ENCODE data around the gene AGAP1.

Gene AGAP1

DNA sequence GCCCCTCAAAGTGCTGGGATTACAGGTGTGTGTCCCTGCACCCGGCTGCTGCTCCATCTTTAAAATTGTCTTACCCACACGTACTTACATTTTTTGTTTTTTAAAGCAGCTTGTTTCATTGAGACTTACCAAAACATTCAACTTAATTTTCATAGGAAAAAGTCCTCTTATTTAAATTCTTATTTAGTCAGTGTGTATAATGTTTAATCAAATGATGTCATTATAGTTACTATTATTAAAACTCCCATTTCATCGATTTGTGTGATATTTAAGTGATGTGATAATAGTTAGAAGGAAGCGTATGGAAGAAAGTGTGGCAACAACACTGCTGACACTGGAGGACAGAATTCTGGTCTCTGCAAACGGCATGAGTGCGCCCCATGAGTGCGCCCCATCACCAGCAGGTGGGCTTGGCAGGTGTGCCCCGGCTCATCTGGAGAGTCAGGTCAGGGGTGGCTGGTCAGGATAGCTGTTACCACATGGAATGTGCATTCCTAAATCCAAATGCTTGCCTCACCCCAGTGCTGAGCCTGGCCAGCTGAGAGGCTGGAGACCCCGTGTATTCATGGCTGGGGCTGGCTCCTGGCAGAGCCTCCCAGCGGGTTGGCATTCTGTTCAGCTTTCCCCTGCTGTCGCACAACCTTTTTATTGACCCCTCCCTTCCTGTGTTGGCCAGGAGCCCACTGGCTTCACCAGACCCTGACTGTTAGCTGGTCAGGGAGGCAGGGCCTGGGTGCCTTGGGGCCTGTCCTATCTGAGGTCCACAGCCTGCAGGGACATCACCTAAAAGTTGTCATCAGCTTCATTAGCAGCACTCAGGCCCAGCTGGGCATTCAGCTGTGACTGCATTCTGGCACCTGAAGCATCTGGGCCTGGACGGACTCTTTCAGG lies 79.7 kb downstream of the AGAP1 start:
- peak; percentile 7 for DNase-seq

DNA sequence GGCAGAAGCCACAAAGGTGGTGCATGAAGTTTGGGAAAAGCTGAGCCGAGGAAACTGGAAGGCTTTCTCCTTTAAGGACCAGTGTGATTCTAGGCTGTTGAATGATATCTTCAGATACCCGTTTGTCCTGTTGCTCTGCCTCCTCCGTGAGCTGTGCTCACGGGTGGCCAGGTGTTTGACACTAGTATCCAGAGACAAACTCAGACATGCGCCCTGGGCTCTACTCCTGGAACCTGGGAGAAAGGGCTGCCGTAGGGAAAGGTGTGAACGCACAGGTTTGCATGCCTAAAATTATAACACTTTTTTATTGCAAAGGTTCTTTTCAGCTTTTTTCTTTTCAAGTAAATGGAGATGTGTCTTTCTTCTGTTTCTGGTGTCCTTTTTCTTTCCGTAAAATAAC lies 81.6 kb downstream of the AGAP1 start:
- DNase-seq: no peak

- no peak for DNase-seq
Observed at GRCh38 chr2:235575904-235576303, 82.1 kb downstream of the AGAP1 start.

- no peak for DNase-seq
Observed at GRCh38 chr2:235576337-235576910, 82.6 kb downstream of the AGAP1 start.

- no peak for DNase-seq
Observed at GRCh38 chr2:235577404-235578330, 83.8 kb downstream of the AGAP1 start.

- DNase-seq: no peak
Observed at GRCh38 chr2:235579128-235579527, 85.3 kb downstream of the AGAP1 start.

GRCh38 chr2:235580426-235581157 lies 86.7 kb downstream of the AGAP1 start:
- DNase-seq: no peak

GRCh38 chr2:235582081-235582686 lies 88.3 kb downstream of the AGAP1 start:
- no peak for DNase-seq

- no peak for DNase-seq
Observed at GRCh38 chr2:235582729-235583128, 88.9 kb downstream of the AGAP1 start.

DNA sequence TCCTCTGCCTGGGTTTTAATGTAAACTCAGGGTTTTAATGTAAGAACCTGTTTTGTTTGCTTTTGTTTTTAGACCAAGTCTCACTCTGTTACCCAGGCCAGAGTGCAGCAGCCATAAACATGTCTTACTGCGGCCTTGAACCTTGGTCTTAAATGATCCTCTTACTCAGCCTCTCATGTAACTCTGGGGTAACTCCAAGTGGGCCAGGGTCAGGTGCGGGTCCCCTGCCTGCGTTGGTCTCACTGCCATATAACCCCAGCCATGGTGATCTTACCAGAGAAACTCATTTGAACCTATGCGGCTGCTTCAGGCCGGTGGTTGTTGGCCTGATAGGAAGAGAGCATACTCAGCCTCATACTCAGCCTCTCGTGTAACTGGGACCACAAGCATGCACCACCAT lies 89.3 kb downstream of the AGAP1 start:
- DNase-seq: no peak

DNA sequence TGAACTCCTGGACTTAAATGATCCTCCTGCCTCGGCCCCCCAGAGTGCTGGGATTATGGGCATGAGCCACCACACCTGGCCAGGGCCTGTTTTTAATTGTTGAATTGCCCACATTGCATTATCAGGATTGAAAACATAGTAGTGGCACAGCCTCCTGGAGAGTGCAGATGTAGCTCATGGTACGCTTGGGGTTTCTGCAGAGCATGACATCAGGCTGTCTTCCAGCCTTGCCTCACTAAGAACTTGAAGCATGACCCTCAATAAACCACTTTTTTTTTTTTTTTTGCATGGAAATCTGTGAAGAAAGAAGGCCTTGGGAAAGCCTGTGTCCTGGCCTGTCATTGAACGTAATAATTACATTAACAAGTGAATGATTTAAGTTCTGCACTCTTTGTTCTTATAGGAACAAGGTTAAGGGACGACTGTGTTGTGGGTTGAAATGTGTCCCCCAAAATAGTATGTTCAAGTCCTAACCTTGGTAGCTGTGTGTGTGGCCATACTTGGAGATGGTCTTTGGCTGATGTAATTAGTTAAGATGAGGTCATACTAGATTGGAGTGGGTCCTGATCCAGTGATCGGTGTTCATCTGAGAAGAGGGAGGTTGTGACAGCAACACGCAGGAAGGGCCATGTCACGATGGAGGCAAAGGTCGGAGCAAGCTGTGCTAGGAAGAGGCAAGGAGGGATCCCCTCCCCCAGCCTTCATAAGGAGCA lies 90.2 kb downstream of the AGAP1 start:
- DNase-seq: no peak

- no peak for DNase-seq
Observed at GRCh38 chr2:235584638-235585007, 90.8 kb downstream of the AGAP1 start.

- DNase-seq: peak; percentile 66
Observed at GRCh38 chr2:235587202-235587601, 93.4 kb downstream of the AGAP1 start.

DNA sequence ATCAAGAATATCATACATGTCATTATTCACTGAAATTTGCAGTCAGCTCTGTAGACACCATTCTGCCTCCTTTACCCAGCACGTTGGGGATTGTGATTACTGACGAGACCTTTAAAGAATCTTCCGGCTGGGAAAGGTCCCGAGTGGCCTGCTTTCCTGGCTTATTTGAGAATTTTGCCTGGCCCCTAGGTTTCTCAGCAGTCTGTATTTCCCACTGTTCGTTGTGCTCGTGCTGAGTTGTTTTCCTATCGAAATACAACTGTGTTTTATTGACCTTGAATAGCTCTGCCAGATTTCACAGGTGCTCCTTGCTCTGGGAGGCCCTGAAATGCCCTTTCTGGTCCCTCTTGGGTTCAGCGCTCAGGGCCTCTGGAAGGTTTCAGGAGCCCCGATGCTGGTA lies 94.9 kb downstream of the AGAP1 start:
- no peak for DNase-seq

DNA sequence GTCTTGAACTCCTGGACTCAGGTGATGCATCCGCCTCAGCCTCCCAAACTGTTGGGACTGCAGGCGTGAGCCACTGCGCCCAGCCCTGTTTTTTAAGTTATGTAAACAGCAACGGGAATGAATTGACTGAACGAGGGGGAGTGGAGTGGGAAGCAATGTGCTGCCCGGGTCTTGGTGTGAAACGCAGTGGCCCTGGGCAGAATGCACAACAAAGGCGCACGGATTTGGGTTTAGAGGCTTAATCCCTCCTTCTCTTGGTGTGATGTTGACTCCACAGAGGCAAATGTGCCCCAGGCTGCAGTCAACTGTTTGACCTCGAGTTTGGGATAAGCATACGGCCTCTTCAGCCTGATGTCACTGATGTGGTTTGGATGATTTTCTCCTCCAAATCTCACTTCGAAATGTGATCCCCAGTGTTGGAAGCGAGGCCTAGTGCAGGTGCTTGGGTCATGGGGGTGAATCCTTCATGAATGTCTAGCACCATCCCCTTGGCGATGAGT lies 97.4 kb downstream of the AGAP1 start:
- DNase-seq: no peak

- no peak for DNase-seq
Observed at GRCh38 chr2:235591921-235592320, 98.1 kb downstream of the AGAP1 start.

GRCh38 chr2:235592430-235592829 lies 98.6 kb downstream of the AGAP1 start:
- no peak for DNase-seq

- DNase-seq: no peak
Observed at GRCh38 chr2:235592836-235593235, 99.0 kb downstream of the AGAP1 start.

- peak; percentile 69 for DNase-seq
Observed at GRCh38 chr2:235594041-235594440, 100.2 kb downstream of the AGAP1 start.

- DNase-seq: no peak
Observed at GRCh38 chr2:235594964-235595363, 101.1 kb downstream of the AGAP1 start.

DNA sequence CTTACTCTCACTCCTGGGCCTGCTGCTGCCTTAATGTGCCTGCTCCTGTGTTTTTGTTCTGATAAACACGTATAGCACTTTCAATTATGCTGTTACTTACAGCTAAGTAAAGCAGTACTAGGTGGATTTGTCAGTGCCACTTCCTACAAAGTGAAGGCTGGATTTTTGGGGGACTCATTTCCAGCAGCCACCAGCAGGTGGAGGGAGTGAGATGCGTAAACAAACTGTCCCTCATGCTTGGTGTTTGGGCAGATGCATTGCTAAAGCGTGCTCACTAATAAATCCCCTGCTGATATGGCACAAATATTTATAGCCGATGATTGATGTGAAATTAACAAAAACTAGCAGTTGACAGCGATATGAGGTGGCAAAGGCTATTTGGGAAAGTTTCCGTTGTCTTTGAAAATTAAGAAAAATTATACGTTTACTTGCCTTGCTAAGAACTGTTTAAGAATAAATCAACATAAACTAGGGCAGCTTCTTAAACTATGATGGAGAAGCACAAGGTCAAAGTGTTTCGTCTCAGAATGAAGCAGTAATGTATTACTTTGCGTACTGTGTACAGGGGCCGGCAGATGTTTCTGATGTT lies 101.7 kb downstream of the AGAP1 start:
- DNase-seq: peak; percentile 40
